Tibial nerve (tissue), 3 donors: ENCODE results near the gene TOMM34.

Experiments used
- CTCF ChIP-seq, 5 experiments: fragments of 200-600 bp in 3 of 5; fragments of 450-650 bp in 2 of 5; sonication (generic) in 3 of 5; IDR thresholded peaks; one replicate each; pipeline ENCODE4 v1.5.1; 2016 to 2019; ENCODE audit warnings: antibody characterized with exemption in 5 of 5, mild to moderate bottlenecking in 3 of 5, moderate library complexity in 2 of 5
- POLR2A ChIP-seq, 2 donors: fragments of 450-650 bp; IDR thresholded peaks; one replicate each; pipeline ENCODE4 v1.6.1; 2017; ENCODE audit warnings: antibody characterized with exemption in 2 of 2, mild to moderate bottlenecking in 2 of 2, moderate library complexity in 2 of 2

DNA sequence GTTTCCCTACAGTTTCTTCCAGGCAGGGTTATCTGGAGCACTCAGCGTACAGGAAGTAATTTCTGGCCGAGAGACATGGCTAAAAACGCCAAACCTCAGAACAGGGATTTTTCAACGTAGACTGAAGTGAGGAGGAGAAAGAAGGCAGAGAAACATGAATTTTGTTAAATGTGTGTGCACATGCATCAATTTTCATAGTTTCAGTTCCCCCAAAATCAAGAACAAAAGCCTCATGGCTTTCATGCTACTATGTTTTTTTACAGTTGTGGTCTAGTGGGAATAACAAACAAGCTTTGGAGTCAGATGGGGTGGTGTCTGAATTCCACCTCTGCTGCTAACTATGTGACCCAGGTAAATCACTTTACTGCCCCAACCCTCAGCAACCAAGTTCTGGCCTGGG lies 4.9 kb downstream of the TOMM34 start:
- TF ChIP-seq POLR2A (IDR thresholded peaks at IDR 0.05), result no peak
- TF ChIP-seq CTCF (IDR thresholded peaks at IDR 0.05), result no peak
